HCT116 (cell line): Measurements from ENCODE around the gene SMYD4.

ENCODE experiments used
- CTCF ChIP-seq, 3 experiments: fragments of 200-600 bp in 1 of 3; sonication (generic) in 1 of 3; IDR thresholded peaks in 2 of 3; conservative IDR thresholded peaks in 1 of 3; 2 replicates each; pipeline ENCODE4 v1.5.1; 2012 to 2017; ENCODE audit warnings: low read depth in 2 of 3, low read length in 2 of 3, antibody characterized with exemption in 1 of 3, borderline replicate concordance in 1 of 3, control low read depth in 1 of 3, mild to moderate bottlenecking in 1 of 3, mixed read lengths in 1 of 3, mixed run types in 1 of 3, moderate library complexity in 1 of 3; ENCODE audit not compliant: insufficient read depth in 1 of 3
- EGR1 ChIP-seq: IDR thresholded peaks from 2 replicates; pipeline ENCODE4 v1.6.1; 2012; ENCODE audit warnings: low read depth
- EZH2phosphoT487 ChIP-seq: fragments of 200-600 bp; IDR thresholded peaks from 2 replicates; pipeline ENCODE4 v1.6.1; 2018; ENCODE audit warnings: antibody characterized with exemption, borderline replicate concordance
- JUND ChIP-seq: IDR thresholded peaks from 2 replicates; pipeline ENCODE4 v1.6.1; 2012
- POLR2A ChIP-seq: IDR thresholded peaks from 2 replicates; pipeline ENCODE4 v1.7.0; 2011; ENCODE audit warnings: borderline replicate concordance; ENCODE audit not compliant: insufficient read depth, insufficient read length; ENCODE audit errors: extremely low read depth
- REST ChIP-seq: IDR thresholded peaks from 2 replicates; pipeline ENCODE4 v1.6.1; 2012; ENCODE audit warnings: low read depth
- ZFX ChIP-seq: fragments of 450-650 bp; IDR thresholded peaks from 2 replicates; pipeline ENCODE4 v1.6.1; 2017
- ZNF274 ChIP-seq: fragments of 200-500 bp; sonication (Bioruptor generic); IDR thresholded peaks from 2 replicates; pipeline ENCODE4 v1.6.1; 2014; ENCODE audit warnings: mild to moderate bottlenecking, low read depth, low read length, inconsistent platforms

- no peak for TF ChIP-seq CTCF (IDR thresholded peaks at IDR 0.05 in 2 of 3, conservative IDR thresholded peaks at IDR 0.05 in 1 of 3; ENCODE audit: borderline replicate concordance in 1 of 3, insufficient read depth in 1 of 3, low read depth in 2 of 3, low read length in 2 of 3)
- TF ChIP-seq JUND = no peak
- no peak for TF ChIP-seq EZH2phosphoT487
- TF ChIP-seq EGR1 = no peak
- no peak for TF ChIP-seq REST
- no peak for TF ChIP-seq ZFX
- TF ChIP-seq POLR2A = no peak
- no peak for TF ChIP-seq ZNF274
Measured at GRCh38 chr17:1793447-1793806, 36.3 kb downstream of the SMYD4 start.
